NCI-H187 treated with DMSO at 0.1 percent for 48 hours (cell line): ENCODE measurements around the gene NEMP1.
"Not testable (repeated sequence)": the region's sequence is repeated elsewhere in the genome, so short reads cannot be mapped to it uniquely, and the experiment has no call there.

ENCODE experiments used
- DNase-seq: peaks from one replicate; lab custom pipeline; 2025; lab: John Stamatoyannopoulos, UW

The NEMP1 gene

GRCh38 chr12:57053901-57054300, 24.7 kb downstream of the NEMP1 start:
- not testable (repeated sequence) for DNase-seq

GRCh38 chr12:57053146-57053545, 25.4 kb downstream of the NEMP1 start:
- not testable (repeated sequence) for DNase-seq

GRCh38 chr12:57051011-57051410, 27.6 kb downstream of the NEMP1 start:
- no peak for DNase-seq

- DNase-seq: no peak
Measured at GRCh38 chr12:57049890-57050289, 28.7 kb downstream of the NEMP1 start, which contains the start of gene MYO1A. TSS of gene MYO1A (minus strand) at chr12:57050129. CDS start at chr12:57048323, 1,806 bp downstream.

- DNase-seq: no peak
Measured at GRCh38 chr12:57049119-57049446, 29.5 kb downstream of the NEMP1 start.

GRCh38 chr12:57048423-57049118, 30.0 kb downstream of the NEMP1 start:
- no peak for DNase-seq

- no peak for DNase-seq
Measured at GRCh38 chr12:57047981-57048380, 30.6 kb downstream of the NEMP1 start.

GRCh38 chr12:57046947-57047890, 31.4 kb downstream of the NEMP1 start:
- DNase-seq: no peak

GRCh38 chr12:57046086-57046791, 32.4 kb downstream of the NEMP1 start:
- DNase-seq: no peak

GRCh38 chr12:57044889-57045288, 33.7 kb downstream of the NEMP1 start:
- DNase-seq: no peak

GRCh38 chr12:57044468-57044867, 34.1 kb downstream of the NEMP1 start:
- DNase-seq: no peak

GRCh38 chr12:57042695-57043094, 35.9 kb downstream of the NEMP1 start:
- no peak for DNase-seq

GRCh38 chr12:57040750-57041149, 37.8 kb downstream of the NEMP1 start:
- DNase-seq: no peak

- DNase-seq: no peak
Measured at GRCh38 chr12:57040211-57040610, 38.4 kb downstream of the NEMP1 start.

- DNase-seq: no peak
Measured at GRCh38 chr12:57039016-57039798, 39.4 kb downstream of the NEMP1 start.

- no peak for DNase-seq
Measured at GRCh38 chr12:57037264-57037663, 41.3 kb downstream of the NEMP1 start.

GRCh38 chr12:57033431-57033830, 45.2 kb downstream of the NEMP1 start:
- DNase-seq: no peak

GRCh38 chr12:57031789-57032188, 46.8 kb downstream of the NEMP1 start:
- no peak for DNase-seq

GRCh38 chr12:57031138-57031725, 47.4 kb downstream of the NEMP1 start:
- peak; percentile 71 for DNase-seq

- DNase-seq: no peak
Measured at GRCh38 chr12:57029457-57029856, 49.1 kb downstream of the NEMP1 start.

GRCh38 chr12:57027805-57028153, 50.8 kb downstream of the NEMP1 start:
- no peak for DNase-seq
